T-helper 22 cell (primary cell): ENCODE data around the gene ASCC2.
"Not testable (repeated sequence)": the region's sequence is repeated elsewhere in the genome, so short reads cannot be mapped to it uniquely, and the experiment has no call there.

Source experiments
- DNase-seq: peaks from one replicate; pipeline ENCODE4 v3.0.0-alpha.2; 2020; ENCODE audit warnings: low read depth

Gene ASCC2

DNA sequence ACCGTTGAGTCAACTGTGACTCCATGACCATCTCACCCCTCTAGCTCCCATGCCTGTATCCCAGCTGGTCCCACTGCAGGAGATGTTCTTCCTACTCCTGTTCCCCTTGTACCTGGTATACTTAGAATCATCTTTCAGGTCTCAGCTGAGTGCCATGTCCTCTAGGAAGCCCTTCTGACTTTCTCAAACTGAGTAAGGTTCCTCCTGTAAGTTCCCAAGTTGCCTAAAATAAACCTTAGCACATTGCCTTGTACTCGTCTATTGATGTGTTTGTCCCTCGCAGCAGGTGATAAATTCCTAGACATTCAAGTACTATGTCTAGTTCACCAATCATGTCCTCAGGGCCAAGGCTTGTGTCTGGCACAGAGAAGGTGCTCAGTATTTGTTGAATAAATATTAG is 18.4 kb upstream of the ASCC2 start:
- DNase-seq = no peak

DNA sequence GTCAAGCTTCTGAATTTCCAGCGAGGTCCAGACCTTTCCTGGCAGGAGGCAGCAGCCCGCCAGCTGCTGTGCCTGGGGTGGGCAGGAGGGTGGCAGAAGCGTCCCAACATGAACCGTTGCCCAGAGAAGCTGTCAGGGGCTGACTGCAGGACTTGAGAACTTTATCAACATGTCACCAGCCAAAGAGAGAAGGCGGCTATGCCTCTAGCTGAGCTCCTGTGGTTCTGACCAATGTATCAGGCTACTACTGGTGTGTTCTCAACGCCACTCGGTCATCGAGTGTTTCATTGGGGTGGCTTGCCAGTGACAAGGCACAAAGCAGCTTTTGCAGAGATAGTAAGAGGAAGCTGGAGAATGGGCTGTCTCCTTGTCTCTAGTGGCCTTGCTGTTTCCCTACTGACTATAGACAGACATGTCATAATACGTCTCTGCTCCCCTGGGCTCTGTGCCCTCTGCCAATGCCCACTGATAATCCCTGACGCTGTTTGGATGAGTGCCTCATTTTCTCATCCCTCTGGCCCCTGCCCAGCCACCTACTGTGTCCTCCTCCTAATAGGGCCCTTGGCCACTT is 17.6 kb upstream of the ASCC2 start:
- no peak for DNase-seq

DNA sequence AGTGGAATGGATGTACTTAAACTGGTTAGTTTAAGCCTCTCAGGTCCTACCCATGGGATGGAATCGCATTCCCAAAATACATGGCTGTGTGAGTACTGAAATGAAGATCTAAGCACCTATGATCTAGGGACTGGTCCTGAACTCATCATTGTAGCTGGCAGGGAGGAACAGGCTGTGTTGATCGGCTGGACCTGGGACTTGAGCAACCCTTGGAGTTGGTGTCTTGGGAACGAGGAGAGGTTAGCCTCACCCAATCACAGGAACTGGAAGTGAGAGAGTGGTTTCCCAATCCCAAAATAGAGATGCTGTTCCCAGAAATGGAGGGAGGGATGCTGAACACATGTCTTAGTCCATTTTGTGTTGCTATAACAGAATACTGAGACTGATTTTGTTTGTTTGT is 16.4 kb upstream of the ASCC2 start:
- DNase-seq = no peak

DNA sequence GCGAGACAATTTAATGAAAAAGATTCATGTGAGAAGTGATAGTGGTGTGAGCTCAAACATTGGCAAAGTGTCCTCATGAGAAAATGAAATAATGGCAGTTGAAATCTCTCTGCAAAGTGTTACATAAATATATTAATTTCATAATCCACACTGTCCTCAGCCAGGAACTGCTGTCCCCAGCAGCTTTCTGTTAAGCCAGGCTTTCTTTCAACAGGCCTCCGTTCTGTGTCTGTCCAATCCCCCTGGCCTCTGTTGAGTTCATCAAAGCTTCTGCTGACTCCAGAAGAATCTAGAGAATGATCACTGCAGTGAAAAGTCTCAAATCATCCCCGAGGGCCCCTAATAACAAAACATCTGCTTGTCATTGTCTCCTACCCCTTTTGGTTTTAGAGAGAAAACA is 10.0 kb upstream of the ASCC2 start:
- no peak for DNase-seq

DNA sequence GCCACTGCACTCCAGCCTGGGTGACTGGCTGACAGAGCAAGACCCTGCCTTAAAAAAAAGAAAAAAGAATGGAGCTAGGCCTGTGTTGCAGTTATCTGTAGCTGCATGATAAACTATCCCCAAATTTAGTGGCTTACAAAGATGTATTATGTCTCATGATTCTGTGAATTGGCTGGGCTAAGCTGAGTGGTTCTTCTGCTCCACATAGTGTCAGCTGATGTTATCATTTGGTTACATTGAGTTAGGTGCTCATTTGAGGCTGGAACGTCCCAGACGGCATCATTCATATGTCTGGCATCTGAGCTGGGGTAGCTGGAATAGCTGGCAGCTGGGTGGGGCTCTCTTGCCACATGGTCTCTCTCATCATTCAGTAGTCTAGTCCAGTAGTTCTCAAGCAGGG is 8.2 kb upstream of the ASCC2 start:
- DNase-seq = no peak

DNA sequence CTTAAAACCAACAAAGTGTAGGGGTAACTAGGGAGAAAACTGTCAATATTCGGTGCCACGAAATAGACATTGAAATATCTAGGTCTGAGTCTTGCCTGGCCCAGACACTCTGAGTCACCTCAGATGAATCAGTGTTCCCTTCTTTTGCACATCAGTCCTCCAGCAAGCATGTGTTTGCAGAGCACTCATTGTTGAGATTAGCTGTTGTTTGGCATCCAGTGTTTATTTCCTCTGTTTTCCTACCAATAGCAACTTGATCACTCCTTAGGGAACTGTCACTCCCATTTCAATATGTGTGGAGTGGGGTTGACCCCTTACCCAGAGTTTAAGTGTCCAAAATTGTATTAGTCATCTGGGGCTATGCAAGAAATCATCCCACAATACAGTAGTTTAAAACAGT is 4.7 kb upstream of the ASCC2 start:
- no peak for DNase-seq

DNA sequence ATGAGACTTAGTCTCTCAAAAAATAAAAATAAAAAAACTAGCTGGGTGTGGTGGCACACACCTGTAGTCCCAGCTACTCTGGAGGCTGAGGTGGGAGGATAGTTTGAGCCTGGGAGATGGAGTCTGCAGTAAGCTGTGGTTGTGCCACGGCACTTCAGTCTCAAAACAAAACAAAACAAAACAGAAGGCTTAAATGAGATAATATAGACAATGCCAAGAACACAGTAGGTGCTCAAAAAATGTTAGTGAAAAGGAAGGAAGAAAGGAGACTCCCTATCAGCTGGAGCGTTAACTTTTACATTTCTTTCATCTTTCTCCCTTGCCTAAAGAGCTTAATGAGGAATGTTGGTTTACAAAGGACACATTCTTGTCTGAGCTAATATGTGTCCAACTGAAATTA is 4.1 kb upstream of the ASCC2 start:
- DNase-seq = no peak

DNA sequence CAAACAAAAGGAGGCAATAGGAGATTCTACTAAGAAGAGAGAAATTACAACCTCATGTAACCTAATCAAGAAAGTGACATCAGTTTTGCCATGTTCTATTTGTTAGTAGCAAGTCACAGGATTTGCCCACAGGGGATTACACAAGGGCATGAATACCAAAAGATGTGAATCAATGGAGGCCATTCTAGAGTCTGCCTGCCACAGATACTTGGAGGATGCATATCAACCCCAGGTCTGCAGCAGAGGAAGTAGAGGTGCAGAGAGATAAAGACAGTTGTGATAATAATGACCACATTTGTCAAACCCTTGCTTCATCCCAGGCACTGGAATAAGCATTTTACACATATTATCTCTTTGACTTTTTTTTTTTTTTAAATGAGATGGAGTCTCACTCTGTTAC is 2.4 kb upstream of the ASCC2 start:
- no peak for DNase-seq

DNA sequence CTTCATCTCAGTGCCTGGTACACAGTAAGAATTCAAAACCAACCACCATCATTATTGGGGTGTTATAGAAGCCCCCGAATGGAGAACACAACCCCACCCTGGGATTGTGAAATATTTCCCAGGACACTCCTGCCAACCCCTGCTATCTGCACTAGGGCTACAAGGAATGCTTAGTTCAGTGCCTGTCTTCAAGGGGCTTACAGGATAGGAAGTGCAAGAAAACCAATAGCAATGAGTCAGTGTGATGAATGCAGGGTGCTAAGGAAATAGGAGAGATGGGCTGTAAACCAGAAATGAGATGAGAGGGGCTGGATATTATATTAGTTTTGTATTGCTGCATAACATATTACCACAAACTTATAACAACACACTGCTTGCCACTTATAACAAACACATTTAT is 965 bp upstream of the ASCC2 start:
- no peak for DNase-seq

DNA sequence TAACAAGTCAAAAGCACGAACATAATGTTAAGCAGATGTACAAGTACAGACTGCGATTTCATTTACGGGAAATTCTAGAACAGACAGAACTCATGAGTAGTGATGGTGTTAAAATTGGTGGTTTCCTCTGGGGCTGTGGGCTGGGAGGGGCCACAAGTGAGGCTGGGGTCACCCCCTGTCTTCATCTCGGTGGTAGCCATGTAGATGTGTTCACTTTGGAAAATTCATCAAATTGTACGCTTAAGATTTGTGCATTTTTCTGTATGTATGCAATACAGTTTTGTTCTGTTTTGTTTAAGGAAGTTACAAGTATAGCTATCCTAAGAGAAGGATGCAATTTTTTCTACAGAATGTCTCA is 504 bp upstream of the ASCC2 start:
- no peak for DNase-seq

DNA sequence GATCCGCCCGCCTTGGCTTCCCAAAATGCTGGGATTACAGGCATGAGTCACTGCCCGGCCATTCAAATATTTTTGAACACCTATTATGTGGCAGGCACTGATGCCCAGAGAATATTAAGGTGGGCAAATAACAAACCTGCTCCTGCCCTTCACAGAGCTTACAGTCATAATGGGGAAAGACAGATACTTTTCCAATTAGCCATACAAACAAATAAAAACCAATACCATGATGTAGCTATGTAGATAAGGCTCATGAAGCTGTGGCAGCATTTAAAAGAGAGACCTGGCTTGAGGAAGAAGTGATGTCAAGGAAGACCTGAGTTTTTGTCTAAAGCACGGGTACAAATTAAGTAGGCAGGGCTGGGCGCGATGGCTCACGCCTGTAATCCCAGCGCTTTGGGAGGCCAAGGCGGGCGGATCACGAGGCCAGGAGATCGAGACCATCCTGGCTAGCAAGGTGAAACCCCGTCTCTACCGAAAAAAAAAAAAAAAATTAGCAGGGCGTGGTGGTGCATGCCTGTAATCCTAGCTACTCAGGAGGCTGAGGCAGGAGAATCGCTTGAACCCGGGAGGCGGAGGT is 1.2 kb downstream of the ASCC2 start:
- not testable (repeated sequence) for DNase-seq

DNA sequence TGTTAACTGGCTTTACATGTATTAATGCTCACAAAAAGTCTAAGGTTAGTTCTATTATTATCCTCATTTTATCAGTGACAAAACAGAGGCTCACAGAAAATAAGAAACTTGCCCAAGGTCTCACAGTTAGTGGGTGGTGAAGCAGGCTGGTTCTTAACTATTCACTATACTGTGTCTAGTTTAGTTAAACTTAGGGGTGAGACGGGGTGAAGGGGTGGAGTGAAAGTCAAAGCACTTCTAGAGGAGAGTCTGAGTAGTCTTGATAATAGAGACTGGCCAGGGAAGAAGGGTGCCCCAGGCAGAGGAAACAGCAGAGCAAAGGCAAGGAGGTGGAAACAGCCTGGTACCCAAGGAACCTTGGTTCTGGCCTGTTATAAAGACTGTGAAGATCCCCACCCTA is 4.0 kb downstream of the ASCC2 start:
- DNase-seq = no peak

DNA sequence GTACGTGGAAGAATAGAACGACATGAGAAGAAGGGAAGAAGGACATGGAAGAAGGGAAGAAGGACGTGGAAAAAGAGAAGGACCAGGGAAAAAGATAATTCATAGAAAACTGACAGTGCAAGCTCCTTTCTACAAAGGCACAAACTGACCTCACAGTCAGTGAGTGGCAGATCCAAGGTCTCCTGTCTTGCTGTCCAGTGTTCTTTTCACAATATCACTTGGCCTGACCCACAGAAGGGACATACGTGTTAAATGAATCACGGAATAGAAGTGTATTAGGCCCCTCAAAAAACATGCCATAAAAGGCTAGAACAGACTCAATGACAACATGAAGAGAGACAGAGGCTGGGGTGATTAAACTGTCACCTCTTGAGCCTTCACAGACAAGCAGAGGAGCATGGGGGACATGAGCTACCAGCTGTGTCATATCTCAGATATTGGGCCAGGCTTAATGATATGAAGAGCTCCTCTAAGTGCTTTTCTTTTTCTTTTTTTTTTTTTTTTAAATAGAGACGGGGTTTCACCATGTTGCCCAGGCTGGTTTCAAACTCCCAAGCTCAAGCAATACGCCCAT is 4.6 kb downstream of the ASCC2 start:
- no peak for DNase-seq

DNA sequence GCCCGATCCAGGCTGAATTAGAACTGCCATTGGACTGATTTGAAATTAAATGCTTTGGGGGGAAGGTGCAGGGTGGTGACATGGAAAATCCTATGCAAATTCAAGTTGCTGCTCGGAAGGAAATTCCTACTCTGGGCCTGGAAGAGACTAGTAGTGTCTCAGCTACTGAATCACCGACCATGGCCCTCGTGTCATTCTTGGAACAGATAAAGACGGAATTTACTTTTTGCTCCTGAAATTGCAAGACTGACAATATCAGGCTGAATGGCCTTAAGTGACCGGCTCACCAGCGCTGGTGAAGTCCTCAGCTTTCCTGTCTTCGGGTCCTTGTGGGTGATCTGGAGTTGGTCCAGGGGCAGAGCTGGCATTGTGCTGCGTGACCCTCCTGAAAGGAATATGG is 6.1 kb downstream of the ASCC2 start:
- no peak for DNase-seq

DNA sequence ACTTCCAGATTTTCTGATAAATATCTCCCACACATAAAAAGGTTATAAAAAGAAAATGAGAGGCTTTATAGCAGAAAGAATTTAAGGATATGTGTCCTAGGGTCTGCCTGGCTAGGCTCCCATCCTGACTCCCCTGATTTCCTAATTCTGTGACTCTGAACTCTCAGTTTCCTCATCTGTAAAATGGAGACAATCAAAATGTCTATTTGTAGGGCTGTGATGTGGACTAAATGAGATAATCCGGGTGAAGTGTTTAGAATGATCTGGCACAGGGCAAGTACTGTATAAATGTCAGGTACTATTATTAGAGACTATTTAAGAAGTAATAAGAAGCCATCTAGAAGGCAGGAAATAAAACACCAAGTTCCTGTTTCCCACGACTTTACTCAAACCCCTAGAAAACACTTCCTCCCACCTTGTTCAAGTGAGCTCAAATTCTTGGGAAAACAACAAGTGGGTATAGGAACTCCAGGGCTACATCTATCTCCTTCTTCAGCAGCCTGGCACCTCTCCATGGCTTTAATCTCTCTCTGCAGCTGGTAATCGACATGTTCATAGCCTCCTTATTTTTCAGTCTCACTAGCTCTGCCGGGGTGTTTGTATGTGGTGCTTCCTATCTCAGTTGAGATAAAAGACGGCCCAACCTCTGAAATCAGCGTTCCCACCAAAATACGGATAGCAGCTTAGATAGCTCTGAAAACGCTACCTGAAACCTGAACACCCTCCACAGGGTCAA is 6.7 kb downstream of the ASCC2 start:
- DNase-seq = no peak

DNA sequence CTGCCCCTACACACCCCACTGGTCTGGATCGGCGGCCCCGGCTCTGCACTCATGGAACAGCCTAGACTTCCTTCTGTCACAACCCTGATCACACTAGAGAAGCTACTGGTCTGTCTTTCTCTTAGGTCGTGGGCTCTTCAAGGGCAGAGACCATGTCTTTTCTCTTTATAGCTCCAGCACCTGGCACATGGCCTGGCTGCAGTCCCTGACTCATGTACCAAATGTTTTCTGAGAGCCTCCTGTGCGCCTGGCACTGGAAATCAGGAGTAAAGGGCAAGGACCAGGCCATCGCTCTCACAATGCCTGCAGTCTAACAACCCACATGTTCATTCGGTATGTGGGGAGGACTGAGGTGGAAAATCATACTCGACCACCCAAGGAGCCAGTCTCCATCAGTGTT is 7.5 kb downstream of the ASCC2 start:
- DNase-seq = no peak

DNA sequence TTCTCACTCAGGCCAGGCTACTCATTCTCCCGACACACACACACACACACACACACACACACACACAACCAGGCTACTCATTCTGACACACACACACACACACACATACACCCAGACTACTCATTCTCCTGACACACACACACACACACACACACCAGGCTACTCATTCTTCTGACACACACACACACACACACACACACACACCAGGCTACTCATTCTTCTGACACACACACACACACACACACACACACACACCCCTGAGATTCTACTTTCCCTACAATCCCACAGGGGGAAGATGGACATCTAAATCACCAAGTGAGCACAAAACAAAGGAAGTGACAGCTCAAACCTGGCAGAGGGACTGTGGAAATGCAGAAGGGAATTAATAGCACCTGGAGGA is 10.3 kb downstream of the ASCC2 start:
- not testable (repeated sequence) for DNase-seq

DNA sequence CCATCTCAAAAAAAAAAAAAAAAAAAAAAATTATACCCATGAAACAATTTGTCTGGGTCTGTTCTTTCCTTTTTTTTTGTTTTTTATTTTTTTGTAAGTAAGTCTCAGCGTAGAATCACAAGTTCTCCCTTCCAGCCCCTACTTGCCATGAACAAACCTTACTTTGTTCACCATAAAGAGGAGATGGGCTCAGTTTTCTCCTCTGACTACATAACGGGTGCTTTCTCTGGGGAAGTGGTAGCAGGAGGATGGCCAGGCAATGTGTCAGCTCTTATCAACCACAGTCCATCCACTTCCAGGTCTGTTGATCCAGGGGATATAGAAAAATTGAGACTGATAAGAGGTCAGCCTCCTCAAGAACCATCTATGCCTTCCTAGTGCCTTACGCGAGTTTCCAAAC is 11.0 kb downstream of the ASCC2 start:
- DNase-seq = no peak

DNA sequence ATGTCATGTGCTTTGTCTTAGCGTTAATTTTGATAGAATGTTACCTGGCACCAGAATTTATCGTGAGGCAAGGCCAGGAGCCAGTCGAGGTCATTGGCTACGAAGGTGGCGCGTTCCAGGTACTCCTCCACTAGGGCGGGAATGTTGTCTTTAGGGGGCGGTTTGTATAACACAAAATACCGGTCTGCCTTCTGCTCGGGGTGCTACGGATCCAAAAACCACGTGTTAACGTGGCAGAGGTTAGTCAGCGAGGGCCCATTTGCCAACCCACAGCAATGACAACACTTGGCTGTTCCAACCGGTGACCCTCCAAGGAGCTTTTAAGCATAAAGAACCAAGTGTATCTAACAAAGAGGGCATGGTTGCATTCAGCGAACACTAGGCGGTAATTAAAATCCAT is 12.5 kb downstream of the ASCC2 start:
- DNase-seq = no peak

DNA sequence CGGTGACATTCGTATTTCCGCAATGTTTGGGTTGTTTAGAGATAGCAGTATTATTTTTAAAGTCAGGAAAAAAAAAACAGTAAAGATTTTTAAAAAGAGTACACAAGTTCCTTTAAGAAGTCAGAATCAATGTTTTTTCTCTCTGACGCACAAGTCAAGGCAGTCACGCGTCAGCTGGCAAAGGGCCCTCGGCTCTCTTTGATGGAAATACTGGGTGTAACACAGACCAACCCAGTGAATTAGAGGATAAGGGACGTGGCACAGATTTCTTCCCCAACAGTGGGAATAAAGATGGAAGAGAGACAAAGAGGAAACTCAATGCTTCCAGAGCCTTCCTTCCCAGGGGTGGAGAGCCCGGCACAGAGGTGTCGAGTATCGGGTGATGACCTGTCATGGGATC is 13.4 kb downstream of the ASCC2 start:
- DNase-seq = no peak

DNA sequence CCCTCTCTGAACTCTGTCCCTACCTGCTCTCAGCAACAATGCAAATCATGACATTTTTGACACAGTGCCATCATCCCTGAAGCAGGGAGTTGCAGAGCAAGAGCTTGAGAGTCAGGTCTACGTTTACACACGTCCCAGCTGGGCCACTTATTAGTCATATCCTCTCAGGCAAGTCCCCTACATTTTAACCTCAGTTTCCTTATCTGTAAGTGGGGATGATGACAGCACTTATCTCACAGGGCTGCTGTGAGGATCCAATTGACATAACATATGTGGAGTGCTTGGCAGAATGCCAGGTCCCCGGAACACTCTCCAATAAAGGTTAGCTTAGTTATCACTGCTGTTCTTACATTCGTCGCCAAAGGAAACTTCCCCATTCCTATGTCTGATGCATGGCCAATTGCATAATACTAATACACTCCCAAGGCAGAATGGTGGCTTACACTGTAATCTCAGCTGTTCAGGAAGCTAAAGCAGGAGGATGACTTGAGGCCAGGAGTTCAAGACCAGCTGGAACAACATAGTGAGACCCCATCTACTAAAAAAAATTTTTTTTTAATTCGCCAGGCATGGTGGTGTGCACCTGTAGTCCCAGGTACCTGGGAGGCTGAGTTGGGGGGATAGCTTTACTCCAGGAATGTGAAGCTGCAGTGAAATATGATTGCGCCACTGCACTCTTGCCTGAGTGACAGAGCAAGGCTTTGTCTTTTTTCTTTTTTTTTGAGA is 16.6 kb downstream of the ASCC2 start:
- peak; percentile 3 for DNase-seq

DNA sequence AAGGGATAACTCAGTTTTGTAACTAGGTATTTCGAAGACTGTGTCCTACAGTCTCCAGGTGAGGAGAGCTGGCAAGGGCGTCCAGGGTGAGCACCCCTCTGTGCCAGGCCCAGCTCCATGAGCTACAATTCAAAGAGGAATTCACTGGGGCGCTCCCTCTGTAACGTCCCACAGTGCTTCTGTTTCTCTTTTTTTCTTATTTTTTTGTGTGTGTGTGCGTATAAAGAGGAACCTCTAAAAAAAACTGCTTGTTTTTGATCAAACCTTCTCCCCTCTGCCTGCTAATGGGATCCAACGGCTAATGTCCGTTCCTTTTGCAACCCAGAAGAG is 17.1 kb downstream of the ASCC2 start:
- no peak for DNase-seq

DNA sequence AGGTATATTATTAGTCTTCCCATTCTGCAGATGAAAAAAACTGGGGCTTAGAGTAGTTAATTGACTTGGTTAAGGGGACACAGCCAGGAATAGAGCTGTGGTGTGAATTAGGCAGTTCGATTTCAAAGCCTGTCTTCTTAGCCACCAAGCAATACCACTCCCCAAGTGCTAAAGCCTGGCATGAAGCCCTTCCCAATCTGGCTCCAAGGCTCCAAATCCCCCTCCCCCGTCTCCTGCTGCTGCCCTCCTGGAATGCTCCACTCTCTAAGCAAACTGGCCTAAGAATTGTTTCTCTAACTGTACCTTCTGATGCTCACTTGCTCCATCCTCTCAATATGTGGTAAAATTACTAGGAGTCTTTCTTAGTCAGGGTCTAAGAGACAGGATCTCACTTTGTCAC is 18.6 kb downstream of the ASCC2 start:
- DNase-seq = no peak
